GM19397 (cell line): ENCODE data around the gene CRMP1.

ENCODE experiments used
- ATAC-seq: cut with Tn5 transposase; IDR thresholded peaks from one replicate; pipeline ENCODE4 v1.9.1; 2021; ENCODE audit warnings: mild to moderate bottlenecking, moderate library complexity; ENCODE audit not compliant: unreplicated experiment

Gene CRMP1

DNA sequence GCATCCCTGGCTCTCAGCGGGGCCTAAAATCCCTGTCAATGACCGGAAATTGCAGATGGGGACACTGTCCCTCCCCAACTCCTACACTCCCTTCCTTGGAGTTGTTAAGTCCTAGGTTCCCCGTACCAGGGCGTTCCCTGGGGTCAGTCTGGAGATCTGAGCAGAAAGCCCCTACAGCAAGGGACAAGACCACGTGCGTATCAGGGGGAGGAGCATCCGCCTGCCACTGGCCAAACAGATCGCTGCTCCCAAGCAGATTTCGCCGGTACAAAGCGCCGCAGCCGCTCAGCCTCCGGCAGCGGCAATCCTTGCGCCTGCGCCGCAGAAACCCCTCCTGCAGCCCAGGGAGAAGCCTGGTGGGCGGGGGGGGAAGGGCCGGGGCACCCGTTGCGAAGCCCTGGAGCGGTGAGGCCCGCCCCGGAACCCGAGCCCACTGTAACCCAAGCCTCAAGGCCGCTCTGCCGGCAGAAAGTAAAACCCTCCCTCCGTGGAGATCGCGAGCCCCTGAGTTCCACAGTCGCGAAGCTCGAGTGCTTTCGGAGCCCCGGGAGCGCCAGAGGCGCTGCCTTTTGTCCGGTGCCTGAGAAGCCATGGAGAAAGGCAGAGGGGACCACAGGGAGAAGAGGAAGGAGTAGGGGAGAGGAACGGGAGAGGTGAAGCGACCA, 2.7 kb downstream of the CRMP1 start:
- ATAC-seq = no peak

DNA sequence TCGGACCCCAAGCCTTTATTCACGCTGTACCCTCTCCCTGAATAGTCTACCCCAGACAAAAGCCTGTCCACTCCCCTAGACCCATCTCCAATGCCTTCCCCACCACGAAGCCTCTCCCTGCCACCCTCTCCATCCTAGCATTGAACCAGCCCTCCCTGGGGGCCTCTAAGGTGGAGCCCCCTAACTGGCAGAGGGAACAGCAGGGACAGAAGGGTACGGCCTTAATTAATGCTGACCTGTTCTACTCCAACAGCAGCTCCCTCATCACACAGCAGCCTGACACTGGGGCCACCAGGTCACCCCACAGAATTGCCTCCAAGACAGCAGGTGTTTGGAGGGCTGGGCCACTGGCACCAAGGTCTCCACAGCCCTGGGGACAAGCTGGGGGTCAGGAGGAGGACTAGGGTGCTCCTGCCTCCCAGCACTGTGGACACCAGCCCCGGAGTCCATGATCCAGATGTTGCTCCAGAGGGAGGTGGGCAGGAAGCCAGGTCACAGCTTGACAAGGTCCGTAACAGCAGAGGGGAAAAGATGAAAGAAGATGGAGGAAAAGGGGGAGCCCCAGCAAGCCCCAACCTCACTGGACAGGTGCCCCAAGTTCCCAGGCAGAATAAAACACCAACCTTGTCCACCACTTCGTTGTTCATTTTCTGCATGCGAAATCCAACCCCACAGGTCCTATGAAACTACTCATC, 3.7 kb downstream of the CRMP1 start:
- ATAC-seq = no peak

DNA sequence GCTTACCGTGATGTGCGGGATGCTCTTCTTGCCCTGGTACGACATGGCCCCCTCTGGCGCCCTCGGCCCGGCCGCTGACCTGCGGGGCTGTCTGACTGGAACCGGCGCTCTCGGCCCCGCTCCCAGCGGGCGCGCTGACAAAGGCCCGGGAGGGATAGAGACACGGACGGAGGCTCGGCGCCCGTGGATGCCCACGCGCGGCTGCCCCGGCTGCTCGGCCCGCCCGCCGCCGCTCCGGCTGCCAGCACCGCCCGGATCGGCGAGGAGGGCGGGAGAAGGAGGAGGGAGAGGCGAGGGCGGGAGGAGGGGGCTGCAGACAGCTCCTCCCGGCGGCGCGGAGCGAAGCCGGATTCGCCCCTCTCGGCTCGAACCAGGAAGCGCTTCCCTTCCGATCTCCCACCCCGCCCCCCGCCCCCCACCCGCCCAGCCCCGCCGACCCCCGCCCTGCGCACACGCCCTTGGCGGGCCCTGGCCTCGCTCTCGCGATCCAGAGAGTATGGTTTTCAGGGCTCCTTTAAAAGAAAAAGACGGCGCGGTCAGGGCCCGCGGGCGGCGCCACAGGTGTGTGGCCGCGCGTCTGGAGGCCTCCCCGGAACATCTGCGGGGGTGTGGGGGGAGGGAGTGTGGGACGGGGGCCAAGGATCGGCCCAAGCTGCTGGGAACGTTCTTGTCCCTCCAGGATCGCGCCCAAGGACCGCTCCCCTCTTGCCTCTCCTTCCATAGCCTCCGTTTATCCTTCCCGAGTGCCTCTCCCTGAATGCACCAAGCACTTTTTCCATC, 4.5 kb downstream of the CRMP1 start:
- ATAC-seq = no peak

DNA sequence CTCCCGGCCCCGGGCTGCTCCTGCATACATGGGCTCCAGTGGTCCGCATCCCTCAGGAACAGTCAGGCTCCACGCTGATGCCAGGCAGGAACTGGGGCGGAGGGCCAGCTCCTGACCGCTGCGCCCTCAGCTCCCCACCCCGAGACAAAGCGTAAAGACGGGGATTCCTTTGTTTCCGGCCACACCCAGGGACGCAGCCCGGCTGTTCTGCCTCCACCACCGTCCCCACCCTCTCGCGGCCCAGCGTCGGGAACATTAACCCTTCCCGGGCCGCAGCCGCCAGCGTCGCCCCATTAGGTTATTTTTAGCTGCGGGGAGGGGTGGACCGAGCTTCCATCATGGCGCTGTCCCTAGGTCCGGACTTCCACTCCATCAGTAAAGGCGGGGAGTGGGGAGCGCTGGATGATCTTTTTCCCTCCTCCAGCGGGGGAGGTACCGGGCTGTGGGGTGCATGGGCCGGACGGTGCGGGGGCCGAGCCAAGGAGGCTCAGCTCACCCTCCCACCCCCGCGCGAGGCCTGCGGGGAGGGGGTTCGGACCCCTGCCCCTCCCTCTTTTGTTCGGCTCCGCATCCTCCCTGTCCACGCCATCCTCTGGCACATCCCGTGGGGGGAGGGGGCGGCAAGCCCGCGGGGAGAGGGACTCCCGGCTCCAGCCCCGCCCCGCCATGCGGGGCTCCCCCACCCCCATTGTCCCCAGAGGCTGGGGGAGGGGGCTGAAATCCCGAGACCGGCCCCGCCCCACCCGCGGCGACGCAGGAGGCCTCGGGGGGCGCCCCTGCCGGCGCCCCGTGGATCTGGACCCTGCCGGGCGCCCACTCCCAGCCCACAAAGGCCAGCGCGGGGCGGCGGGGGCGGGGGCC, 5.3 kb downstream of the CRMP1 start:
- no peak for ATAC-seq

DNA sequence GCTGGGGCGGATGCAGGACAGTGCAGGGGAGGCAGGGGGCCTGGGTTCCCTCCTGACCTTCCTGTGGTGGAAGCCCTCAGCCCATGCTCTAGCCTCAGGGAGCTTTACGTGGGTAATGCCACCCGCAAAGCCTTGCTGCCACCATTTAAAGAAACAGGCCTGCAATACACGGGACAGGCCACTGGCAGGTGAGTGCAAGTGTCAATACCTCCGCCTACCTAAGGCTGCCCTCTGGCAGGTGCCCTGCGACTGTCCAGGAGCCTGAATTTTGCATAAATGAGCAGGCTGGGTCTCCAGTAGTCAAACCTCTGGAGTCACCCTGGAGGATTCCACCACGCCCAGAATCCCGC, 5.9 kb downstream of the CRMP1 start:
- ATAC-seq = no peak

DNA sequence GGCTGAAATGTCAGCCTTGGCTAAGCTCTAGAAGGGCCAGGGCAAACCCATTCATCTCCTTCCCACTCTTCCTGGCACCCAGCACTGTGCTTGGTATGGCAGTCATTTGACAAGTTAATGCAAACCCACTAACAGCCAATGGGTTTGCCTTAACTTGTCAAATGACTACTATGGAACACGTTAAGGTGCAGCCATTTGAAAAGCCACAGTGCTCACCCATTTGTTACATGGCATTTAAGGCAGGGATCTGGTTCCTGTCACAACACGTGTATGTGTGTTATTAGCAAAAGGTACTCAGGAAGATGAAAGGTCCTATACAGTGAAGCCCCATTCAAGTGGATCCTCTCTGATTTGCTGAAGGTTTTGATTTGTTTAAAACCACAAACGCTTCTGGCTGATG, 7.2 kb downstream of the CRMP1 start:
- ATAC-seq = no peak

DNA sequence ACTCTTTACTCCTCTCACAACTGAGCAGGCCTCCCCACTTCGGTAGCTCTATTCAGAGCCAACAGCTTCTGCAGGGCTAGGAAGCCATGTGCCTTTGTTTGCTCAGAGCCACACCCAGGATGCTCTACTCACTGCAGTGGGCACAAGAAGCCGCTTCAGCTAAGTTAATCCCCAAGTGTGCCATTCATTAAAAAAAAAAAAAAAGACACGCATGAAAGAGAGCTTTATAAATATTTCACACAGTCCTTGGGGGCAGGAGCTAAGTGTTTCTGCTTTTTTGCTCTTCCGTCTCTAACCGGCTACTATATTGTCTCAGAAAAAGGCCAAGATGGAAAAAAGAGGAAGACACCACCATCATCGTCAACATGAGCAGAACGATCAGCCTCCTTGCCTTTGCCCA, 8.1 kb downstream of the CRMP1 start:
- no peak for ATAC-seq

DNA sequence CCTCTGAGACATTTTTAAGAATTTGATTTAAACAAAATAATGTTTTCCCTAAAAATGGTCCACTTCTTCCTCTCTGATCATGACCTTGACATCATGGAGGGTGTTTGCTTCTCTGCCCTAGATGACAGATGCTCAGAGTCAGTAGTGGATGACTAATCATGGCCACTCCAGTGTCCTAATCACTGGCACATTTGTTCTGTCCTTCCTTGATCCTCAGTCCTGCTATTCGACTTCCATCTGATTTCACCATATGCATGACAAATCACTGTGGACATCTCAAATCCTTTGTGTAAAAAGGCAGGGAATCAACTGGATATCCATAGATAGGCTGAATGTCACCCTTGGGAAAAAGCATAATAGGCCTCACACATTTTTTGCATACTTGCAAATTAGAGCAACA, 9.0 kb downstream of the CRMP1 start:
- no peak for ATAC-seq

DNA sequence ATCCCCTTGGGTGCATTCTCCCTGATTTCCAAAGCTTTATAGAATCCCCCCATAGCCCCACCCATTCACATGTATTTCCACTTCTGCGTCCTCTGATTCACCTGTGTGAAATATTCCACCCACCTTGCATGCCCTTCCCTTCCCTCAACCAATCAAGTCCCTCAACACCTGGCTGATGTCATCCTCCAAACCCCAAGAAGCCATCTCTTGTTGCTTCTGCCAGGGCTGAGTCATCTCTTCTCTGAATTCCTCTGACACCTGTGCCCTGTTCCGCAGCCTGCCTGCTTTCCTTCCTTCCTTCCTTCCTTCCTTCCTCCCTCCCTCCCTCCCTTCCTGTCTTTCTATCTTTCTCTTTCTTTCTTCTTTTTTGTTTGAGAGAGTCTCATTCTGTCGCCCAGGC, 9.9 kb downstream of the CRMP1 start:
- no peak for ATAC-seq

DNA sequence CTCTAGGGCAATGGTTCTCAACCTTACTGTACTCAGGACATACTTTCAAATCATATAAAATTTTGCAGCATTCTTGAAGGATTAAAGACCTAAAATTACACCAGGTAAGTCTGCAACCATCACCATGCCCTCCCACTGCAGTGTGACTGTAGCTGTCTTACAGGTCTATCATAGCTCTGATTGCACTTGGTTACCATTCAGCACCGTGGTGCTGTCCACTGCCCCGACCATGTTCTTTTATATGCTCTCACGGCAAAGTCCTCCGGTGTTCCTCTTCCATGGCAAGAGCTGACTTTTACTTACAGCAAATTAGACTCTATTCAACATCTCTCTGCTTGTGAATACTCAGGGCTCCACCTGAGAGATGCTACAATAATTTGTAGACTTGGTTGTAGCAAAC, 11.5 kb downstream of the CRMP1 start:
- no peak for ATAC-seq

DNA sequence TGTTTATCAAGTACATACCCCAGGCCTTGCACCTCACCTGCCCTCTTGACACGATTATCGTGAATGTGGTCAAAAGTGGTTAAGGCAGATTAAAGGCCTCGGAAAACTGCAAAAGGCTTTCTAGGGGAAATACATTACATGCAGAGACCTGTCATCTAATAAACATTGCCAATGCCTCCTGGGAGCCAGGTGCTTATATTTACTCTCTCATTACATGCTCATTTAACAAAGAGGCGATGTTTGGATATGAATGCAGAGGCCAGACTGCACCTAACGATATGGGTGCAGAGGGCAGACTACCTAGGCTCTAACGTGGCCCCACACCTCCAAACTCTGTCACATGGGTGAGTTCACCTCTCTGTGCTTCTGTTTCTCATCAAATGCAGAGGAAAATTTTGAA, 14.5 kb downstream of the CRMP1 start:
- ATAC-seq = no peak

DNA sequence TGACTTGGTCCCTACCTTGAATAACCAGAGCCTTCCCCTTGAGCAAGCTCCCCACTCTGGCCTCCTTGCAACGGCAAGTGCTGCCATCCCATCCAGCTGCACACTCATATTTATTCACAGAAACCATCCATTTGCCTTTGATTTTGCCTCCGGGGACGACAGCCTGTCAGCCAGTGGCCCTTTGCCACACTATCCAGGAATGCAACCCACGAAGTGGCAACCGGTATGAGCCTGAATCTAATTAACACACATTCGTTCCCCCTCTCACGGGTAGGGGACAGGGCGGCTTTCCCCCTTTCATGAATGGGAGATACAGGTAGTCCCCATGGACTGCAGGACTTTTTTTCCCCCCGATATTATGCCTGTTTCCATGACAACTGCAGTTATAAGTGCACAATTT, 15.5 kb downstream of the CRMP1 start:
- no peak for ATAC-seq

DNA sequence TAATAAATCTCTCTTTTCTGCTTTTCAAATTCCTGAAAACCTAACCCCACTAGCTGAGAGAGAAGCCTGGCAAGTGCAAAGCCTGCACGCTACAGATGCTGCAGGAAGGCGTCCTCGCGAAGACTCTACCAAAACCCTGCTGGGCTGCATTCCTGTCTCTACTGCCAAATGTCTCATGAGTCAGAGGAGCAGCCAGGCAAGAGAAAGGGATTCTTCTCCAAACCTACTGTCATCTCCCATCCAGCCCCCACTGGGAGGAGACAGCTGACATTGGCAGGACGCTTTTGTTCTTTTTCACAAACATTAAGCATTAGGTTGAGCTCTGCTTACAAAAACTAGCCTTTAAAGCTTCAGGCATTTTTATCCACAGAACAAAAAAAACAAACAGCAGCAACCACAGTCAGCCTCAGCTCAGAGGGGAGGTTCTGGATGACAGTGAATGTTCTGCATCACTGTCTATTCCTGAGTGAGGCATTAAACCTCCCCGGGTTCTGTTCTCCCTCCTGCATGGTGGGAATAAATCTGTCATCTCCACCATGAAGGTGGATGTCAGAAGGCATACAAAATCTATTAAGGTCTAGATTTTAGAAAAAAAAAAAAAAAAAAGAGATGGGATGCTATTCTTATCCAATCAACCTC, 18.0 kb downstream of the CRMP1 start:
- no peak for ATAC-seq

DNA sequence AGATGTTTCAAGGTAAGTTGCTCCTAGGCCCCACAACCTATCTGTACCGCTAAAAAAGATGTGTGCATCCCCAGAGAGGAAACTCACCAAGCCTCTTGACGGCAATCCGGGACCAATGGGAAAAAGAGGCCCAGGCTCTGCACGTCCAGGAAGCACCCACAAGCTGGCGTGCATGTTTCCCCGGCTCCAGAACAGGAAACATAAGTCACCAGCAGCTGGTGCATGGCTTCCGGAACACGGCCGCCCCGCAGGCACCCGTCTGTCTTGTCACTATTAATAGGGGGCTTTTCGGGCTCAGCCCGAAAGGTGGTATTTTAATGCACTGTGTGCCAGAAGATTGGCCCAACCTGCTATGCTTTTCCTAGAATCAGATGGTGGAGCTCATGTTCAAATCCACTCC, 22.2 kb downstream of the CRMP1 start:
- no peak for ATAC-seq

DNA sequence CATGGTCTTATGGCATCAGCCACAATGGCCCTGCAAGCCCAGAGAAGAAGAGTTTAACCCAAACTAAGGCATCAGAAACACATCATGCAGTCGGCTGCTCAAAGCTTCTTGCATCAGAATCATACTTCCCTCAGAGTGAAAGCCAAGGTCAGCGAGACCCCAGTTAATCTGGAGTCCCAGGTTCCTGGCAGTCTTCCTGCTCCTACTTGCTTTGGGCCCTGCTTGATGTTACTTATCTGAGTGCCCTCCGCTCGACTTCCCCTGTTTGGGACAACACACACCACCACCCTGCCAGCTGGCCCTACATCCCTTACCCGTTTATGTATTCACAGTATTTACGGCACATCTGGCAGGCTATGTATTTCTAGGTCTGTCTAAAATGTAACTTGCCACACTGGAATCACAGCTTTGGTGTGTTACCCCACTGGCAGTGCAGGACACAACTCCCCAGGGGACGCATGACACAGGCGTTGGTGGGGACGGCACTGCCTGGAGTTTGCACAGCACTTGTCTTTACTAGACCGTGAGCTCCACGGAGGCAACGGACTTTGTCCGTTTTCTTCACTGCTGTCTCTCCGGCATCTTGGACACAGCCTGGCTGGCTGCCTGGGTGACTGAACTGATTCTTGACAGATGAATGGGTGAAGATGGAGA, 22.8 kb downstream of the CRMP1 start:
- ATAC-seq = no peak

DNA sequence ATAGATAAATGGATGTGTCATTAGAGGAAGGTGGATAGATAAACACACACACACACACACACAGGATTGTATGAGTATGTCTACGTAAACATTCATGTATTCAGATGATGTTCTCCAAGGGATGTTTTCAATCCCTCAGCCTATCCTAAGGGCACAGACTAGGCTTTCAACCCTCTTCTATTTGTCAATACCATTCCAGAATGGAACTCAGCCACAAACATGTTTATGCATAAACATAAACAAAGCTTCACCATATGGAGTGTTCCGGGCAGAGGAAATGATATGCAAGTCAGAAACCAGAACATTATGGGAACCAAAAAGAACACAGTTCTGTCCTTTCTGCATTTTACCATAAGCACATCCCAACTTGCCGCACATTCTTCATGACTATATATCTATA, 25.0 kb downstream of the CRMP1 start:
- no peak for ATAC-seq

DNA sequence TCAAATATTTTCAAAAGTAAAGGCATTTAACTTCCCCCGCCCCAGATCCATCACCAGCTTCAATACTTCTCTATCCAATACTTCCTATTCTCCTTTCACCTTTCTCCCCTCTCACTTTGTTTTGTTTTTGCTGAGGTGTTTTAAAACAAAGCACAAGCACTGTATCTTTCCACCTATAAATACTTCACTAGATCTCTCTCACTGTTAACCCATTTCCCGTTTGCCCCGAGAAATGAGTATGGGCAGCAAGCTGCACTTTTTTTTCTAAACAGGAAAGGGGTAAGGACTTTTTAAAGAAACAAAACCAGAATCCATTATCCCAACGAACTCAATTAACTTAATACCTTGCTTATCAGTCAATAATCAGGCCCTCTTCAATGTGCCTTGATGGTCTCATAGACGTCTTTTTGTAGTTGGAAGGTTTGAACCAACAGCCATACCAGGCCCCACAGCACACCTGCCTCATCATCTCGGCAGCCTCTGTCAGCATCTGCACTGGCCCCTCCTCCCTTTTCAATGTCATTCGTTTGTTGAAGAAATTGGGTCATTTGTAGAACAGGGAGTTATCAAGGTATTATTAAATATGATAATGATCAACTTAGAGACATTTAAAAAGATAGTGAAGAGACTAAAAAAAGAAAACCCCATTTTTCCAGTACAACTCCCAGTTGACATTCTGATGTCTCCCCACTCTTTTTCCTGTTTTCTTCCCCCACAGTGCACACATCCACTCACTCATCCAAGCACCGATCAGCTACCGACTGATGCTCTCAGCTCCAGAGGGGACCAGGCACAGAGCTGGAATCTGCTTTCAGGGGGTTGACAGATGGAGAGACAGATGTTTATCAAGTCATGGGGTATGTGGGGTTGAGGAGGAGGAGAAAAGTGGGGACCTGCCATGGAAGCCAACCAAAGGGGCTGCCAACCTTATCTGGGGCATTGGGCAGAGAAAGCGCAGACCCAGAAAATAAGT, 25.8 kb downstream of the CRMP1 start:
- no peak for ATAC-seq

DNA sequence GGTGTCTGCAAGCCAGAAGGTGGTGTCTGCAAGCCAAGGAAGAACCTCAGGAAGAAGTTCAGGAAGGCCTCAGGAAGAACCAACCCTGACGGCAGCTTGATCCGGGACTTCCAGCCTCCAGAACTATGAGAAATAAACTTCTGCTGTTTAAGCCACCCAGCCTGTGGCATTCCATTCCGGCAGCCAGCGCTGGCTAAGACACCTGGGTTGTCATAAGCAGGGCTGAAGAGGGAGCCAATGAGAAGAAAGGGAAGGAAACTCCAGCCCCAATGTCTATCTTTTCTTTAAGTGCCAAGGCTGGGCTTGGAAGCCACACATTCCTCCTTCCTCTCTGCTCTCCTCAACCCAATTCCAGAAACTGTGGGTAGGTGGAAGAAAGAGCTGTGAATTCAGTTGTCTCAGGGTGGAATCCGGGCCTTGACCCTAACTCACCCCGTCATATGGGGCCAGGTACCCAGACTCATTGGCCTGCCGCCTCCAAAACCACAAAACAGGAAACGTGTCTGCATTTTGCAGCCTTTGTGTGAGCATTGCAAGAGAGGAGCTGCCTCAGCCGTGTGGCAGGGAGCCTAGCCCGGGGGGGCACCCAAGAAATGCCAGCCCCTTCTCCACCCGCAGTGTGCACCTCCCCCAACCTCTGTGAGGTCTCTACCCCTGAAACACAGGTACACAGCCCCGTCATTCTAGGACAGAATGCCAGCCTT, 26.8 kb downstream of the CRMP1 start:
- no peak for ATAC-seq
